Spleen (tissue), 7 donors: ENCODE measurements around the gene PARD3.

ENCODE experiments used
- CTCF ChIP-seq, 11 experiments: fragments of 200-600 bp in 7 of 11; fragments of 450-650 bp in 4 of 11; sonication (generic) in 4 of 11; IDR thresholded peaks in 8 of 11; conservative IDR thresholded peaks in 3 of 11; 1 replicate in 7 of 11; 2 replicates in 4 of 11; pipeline versions ENCODE4 v1.4.0 to v1.8.0; 2016 to 2021; ENCODE audit warnings: antibody characterized with exemption in 11 of 11, inconsistent platforms in 4 of 11, mild to moderate bottlenecking in 1 of 11
- POLR2A ChIP-seq, 3 donors: fragments of 450-650 bp; IDR thresholded peaks; one replicate each; pipeline ENCODE4 v1.5.1; 2017; ENCODE audit warnings: antibody characterized with exemption in 3 of 3, mild to moderate bottlenecking in 1 of 3
- POLR2AphosphoS5 ChIP-seq, 3 donors: sonication (generic); formaldehyde crosslinking; IDR thresholded peaks; one replicate each; pipeline ENCODE4 v1.5.1; 2017; ENCODE audit warnings: antibody characterized with exemption in 3 of 3
- donor health status: DM: no; HTN: no; CAD: no; lungs with moderate emphysema.
- donor health status: DM: no; HTN: no; CAD: no.
- donor health status: DM: no; HTN: no; CAD: no.

GRCh38 chr10:34845070-34845469, 30.0 kb upstream of the PARD3 start:
- TF ChIP-seq CTCF (IDR thresholded peaks at IDR 0.05 in 8 of 11, conservative IDR thresholded peaks at IDR 0.05 in 3 of 11), result no peak
- no peak for TF ChIP-seq POLR2A (IDR thresholded peaks at IDR 0.05)
- no peak for TF ChIP-seq POLR2AphosphoS5 (IDR thresholded peaks at IDR 0.05)
